ENCODE data around the gene TRIM17.

Gene TRIM17

DNA sequence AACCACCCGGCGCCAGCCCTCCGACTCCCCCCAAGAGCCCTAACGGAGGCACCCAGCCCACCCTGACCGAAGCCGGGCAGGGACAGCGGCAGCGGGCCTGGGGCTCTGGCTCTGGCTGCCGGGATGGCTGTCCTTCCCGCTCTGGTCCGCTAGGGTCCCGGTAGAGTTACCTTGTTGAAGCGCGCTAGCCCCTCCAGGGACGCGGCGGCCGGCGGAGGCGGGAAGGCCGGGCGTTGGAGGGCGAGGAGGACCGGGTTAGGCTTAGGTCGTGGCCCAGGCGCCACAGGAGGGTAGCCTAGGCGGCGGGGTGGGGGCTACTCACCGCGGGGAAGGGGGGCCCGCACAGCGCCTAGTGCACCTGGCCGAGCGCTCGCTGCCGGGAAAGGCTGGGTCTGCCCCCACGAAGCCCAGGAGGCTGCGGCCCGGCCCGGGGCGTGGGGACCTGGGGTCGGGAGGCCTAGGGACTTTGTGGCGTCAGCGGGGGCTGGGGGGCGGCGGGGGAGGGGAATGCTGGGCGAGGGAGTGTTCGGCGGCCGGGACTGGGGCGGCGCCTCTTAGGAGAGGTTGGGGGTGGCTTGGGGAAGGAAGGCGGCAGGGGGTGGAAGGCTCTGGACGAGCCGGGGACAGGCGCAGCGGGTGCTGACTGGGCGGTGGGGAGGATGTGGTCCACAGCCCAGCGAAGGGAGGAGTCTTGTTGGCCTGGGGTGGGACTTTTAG, at the start of gene TRIM17:
Gene TRIM17, minus strand, starts transcription at position 645 of the 717 bp plus-strand sequence. CDS start 1,789 bp downstream, outside the sequence.
- no peak for TF ChIP-seq CTCF (conservative IDR thresholded peaks at IDR 0.05)

DNA sequence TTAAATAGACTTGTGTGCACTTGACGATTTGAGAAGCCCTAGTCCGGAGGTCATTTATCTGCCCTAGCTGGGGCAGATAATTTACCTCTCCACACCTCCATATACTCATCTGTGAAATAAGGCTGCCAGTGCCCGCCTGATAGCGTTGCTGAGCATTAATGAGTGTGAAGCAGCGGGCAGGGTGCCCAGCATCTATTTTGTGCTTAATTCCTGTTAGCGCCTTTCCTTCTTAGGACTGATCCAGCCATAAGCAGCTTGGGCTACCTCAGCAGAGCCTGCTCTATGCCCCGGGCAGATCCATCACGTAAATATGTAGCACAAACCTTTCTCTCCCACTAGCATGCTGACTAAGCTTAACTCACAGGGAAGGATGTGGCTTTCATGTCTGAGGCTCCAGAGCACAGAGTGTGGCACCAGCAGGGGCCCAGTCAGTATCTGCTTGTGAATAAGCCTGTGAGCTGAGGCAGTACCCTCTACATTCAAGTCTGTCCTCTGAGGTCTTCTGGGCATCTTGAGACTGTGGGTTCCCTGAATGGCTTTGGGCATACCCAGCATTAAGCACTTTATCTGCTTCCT, 49.0 kb upstream of the TRIM17 start:
- TF ChIP-seq CTCF (conservative IDR thresholded peaks at IDR 0.05) = no peak
- H3K27ac ChIP-seq = no peak overlapping the region

More for the DNA sequence above, at the start of gene TRIM17:
- no peak within 1 kb of the TSS for H3K27ac ChIP-seq

GRCh38 chr1:228465141-228465540, 48.5 kb upstream of the TRIM17 start:
- TF ChIP-seq CTCF (conservative IDR thresholded peaks at IDR 0.05) = no peak
- H3K27ac ChIP-seq = no peak overlapping the region

- H3K27ac ChIP-seq = no peak overlapping the region
- TF ChIP-seq CTCF (conservative IDR thresholded peaks at IDR 0.05) = no peak
Measured at GRCh38 chr1:228464487-228464983, 47.9 kb upstream of the TRIM17 start.

DNA sequence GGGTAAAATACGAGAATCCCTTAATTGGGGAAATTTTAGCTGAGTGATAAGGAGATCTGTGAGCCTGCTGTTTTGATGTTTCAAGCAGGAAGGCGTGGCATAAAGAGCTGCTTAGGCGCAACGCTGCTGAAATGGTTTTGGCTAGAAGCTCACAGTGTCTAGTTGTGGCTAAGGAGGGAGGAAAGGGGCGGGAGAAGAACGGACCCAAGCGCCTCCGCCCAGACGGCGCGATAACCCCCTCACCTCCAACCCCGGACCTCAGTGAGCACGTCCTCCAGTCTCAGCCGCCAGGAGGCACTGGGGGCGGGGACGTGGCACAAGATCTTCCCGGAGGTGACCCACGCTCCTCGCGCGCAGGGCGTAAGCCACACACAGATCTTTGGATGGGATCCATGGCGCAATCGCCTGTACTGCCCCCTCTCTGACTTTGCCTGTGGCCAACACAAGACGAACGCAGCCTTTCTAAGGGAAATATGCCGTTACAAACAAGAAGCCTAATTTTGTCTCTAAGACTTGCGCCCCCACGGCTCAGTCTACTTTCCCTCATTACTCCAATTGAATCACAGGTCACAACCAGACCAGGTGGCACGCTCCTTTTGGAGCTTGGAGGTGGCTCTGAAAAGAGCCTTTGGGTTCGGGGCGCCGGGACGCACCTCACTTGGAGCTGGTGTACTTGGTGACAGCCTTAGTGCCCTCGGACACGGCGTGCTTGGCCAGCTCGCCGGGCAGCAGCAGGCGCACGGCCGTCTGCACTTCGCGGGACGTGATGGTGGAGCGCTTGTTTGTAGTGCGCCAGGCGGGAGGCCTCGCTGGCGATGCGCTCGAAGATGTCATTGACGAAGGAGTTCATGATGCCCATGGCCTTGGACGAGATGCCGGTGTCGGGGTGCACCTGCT, 47.1 kb upstream of the TRIM17 start:
- no peak overlapping the region for H3K27ac ChIP-seq
- no peak for TF ChIP-seq CTCF (conservative IDR thresholded peaks at IDR 0.05)

- no peak overlapping the region for H3K27ac ChIP-seq
- TF ChIP-seq CTCF (conservative IDR thresholded peaks at IDR 0.05) = no peak
Measured at GRCh38 chr1:228463009-228463558, 46.4 kb upstream of the TRIM17 start.

DNA sequence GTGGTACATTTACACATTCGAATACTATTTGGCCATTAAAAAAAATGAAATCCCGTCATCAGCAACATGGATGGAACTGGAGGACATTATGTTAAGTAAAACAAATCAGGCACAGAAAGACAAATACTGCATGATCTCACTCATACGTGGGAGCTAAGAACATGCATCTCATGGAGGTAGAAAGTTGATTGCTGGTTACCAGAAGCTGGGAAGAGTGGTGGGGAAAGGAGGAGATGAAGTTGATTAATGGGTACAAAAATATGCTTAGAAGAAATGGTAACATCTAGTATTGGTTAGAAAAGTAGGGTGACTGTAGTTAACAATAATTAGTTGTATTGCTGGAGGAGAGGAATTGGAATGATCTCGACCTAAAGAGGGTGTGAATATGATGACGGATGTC, 45.9 kb upstream of the TRIM17 start:
- H3K27ac ChIP-seq = no peak overlapping the region
- TF ChIP-seq CTCF (conservative IDR thresholded peaks at IDR 0.05) = no peak
